HCT116 (cell line): Measurements from ENCODE around the gene DGKZ. TPM values are rescaled to one million over a fixed set of nuclear protein-coding genes. Genes with fewer than 3 reads are reported as not detected.

ENCODE experiments used
- ATAC-seq: fragments of 200-7000 bp; cut with Tn5 transposase; 2 replicates; pipeline ENCODE4 v1.9.1; 2020; ENCODE audit warnings: mild to moderate bottlenecking, moderate library complexity
- BruUV-seq: library from RNA; stranded (reverse); fragments of 400-500 nt; replicated peaks from 2 replicates; lab custom pipeline; 2021; lab: Mats Ljungman, UMichigan
- CTCF ChIA-PET: fragments of 300-600 bp; sonication (Branson Sonifier 250); formaldehyde crosslinking; loops from one replicate; lab custom pipeline; 2021; ENCODE audit warnings: antibody characterized with exemption; lab: Charles Lee
- POLR2A ChIA-PET: fragments of 300-600, 350-600 bp; sonication (Branson Sonifier 250); formaldehyde crosslinking; loops from one replicate; lab custom pipeline; 2021; ENCODE audit warnings: antibody characterized with exemption; lab: Charles Lee
- RAD21 ChIA-PET, 2 experiments: fragments of 300-600 bp; sonication (Branson Sonifier 250); formaldehyde crosslinking; loops; one replicate each; lab custom pipeline; 2023; ENCODE audit warnings: low total read pairs in 2 of 2; ENCODE audit not compliant: uncharacterized antibody in 2 of 2, unreplicated experiment in 2 of 2, low non-redundant PET in 1 of 2; lab: Charles Lee
- DNase-seq: peaks from one replicate; pipeline ENCODE4 v3.0.0-alpha.2; 2010; ENCODE audit warnings: low read depth, low spot score
- H2AFZ ChIP-seq: fragments of 200-600 bp; shearing (Covaris generic), sonication (generic); 2 replicates; pipeline ENCODE4 v1.6.1; 2017; ENCODE audit warnings: low read depth, mixed run types, mixed read lengths, antibody characterized with exemption, low read length; ENCODE audit not compliant: poor library complexity, severe bottlenecking
- H3K27ac ChIP-seq: 2 replicates; pipeline ENCODE4 v1.5.1; 2012; ENCODE audit warnings: low read depth, low read length
- H3K27me3 ChIP-seq: fragments of 200-600 bp; sonication (generic); 2 replicates; pipeline ENCODE4 v1.6.1; 2016; ENCODE audit warnings: mixed run types, low read length, mixed read lengths; ENCODE audit not compliant: insufficient read depth
- H3K36me3 ChIP-seq, 2 experiments: fragments of 200-500 bp in 1 of 2; fragments of 200-600 bp in 1 of 2; sonication (Bioruptor generic) in 1 of 2; sonication (generic) in 1 of 2; 2 replicates each; pipeline versions ENCODE4 v1.5.1 to v1.6.1; 2014 to 2016; ENCODE audit warnings: low read length in 2 of 2, inconsistent platforms in 1 of 2, mixed read lengths in 1 of 2, mixed run types in 1 of 2; ENCODE audit not compliant: insufficient read depth in 2 of 2, control insufficient read depth in 1 of 2
- H3K4me1 ChIP-seq, 2 experiments: fragments of 200-600 bp in 1 of 2; sonication (generic) in 1 of 2; 2 replicates each; pipeline versions ENCODE4 v1.5.1 to v1.6.1; 2012 to 2017; ENCODE audit warnings: low read length in 2 of 2, inconsistent platforms in 1 of 2, mild to moderate bottlenecking in 1 of 2, mixed read lengths in 1 of 2, mixed run types in 1 of 2, moderate library complexity in 1 of 2; ENCODE audit not compliant: insufficient read depth in 2 of 2, control insufficient read depth in 1 of 2
- H3K4me2 ChIP-seq: fragments of 200-600 bp; sonication (generic); 2 replicates; pipeline ENCODE4 v1.6.1; 2017; ENCODE audit warnings: mixed run types, low read length, mixed read lengths
- H3K4me3 ChIP-seq, 2 experiments: fragments of 200-600 bp in 1 of 2; sonication (generic) in 1 of 2; replicated peaks in 1 of 2; 2 replicates each; pipeline ENCODE4 v1.5.1; 2011 to 2016; ENCODE audit warnings: low read length in 2 of 2, control low read depth in 1 of 2, low read depth in 1 of 2, mild to moderate bottlenecking in 1 of 2, mixed read lengths in 1 of 2, mixed run types in 1 of 2
- H3K79me2 ChIP-seq: fragments of 200-600 bp; sonication (generic); 2 replicates; pipeline ENCODE4 v1.6.1; 2017; ENCODE audit warnings: mild to moderate bottlenecking, mixed run types, low read length, moderate library complexity, mixed read lengths; ENCODE audit not compliant: insufficient read depth
- H3K9ac ChIP-seq: fragments of 200-600 bp; sonication (generic); 2 replicates; pipeline ENCODE4 v1.6.1; 2016; ENCODE audit warnings: low read length, mixed read lengths
- H3K9me2 ChIP-seq: fragments of 200-600 bp; sonication (generic), shearing (Covaris generic); 2 replicates; pipeline ENCODE4 v1.6.1; 2017; ENCODE audit warnings: mixed run types, mild to moderate bottlenecking, moderate library complexity; ENCODE audit not compliant: insufficient read depth
- H3K9me3 ChIP-seq, 2 experiments: fragments of 200-500 bp in 1 of 2; fragments of 200-600 bp in 1 of 2; sonication (Bioruptor generic) in 1 of 2; sonication (generic) in 1 of 2; 2 replicates each; pipeline ENCODE4 v1.6.1; 2014 to 2017; ENCODE audit warnings: low read length in 2 of 2, mixed read lengths in 2 of 2, inconsistent platforms in 1 of 2, low read depth in 1 of 2, mild to moderate bottlenecking in 1 of 2, mixed run types in 1 of 2, moderate library complexity in 1 of 2; ENCODE audit not compliant: control insufficient read depth in 1 of 2, insufficient read depth in 1 of 2
- H4K20me1 ChIP-seq: fragments of 200-600 bp; sonication (generic), shearing (Covaris generic); 2 replicates; pipeline ENCODE4 v1.6.1; 2017; ENCODE audit warnings: mixed run types, mild to moderate bottlenecking, moderate library complexity; ENCODE audit not compliant: insufficient read depth
- CBX3 ChIP-seq: IDR thresholded peaks from 2 replicates; pipeline ENCODE4 v1.6.1; 2012; ENCODE audit warnings: low read depth
- CEBPB ChIP-seq: IDR thresholded peaks from 2 replicates; pipeline ENCODE4 v1.6.1; 2012; ENCODE audit warnings: low read depth
- CTCF ChIP-seq, 3 experiments: fragments of 200-600 bp in 1 of 3; sonication (generic) in 1 of 3; IDR thresholded peaks in 2 of 3; conservative IDR thresholded peaks in 1 of 3; 2 replicates each; pipeline ENCODE4 v1.5.1; 2012 to 2017; ENCODE audit warnings: low read depth in 2 of 3, low read length in 2 of 3, antibody characterized with exemption in 1 of 3, borderline replicate concordance in 1 of 3, control low read depth in 1 of 3, mild to moderate bottlenecking in 1 of 3, mixed read lengths in 1 of 3, mixed run types in 1 of 3, moderate library complexity in 1 of 3; ENCODE audit not compliant: insufficient read depth in 1 of 3
- EGR1 ChIP-seq: IDR thresholded peaks from 2 replicates; pipeline ENCODE4 v1.6.1; 2012; ENCODE audit warnings: low read depth
- ELF1 ChIP-seq: IDR thresholded peaks from 2 replicates; pipeline ENCODE4 v1.6.1; 2012; ENCODE audit warnings: low read depth, borderline replicate concordance
- EZH2 ChIP-seq: fragments of 200-600 bp; sonication (generic); IDR thresholded peaks from 2 replicates; pipeline ENCODE4 v1.6.1; 2017; ENCODE audit warnings: antibody characterized with exemption, mixed run types
- EZH2phosphoT487 ChIP-seq: fragments of 200-600 bp; IDR thresholded peaks from 2 replicates; pipeline ENCODE4 v1.6.1; 2018; ENCODE audit warnings: antibody characterized with exemption, borderline replicate concordance
- FOSL1 ChIP-seq: IDR thresholded peaks from 2 replicates; pipeline ENCODE4 v1.6.1; 2012; ENCODE audit warnings: low read depth
- JUND ChIP-seq: IDR thresholded peaks from 2 replicates; pipeline ENCODE4 v1.6.1; 2012
- POLR2A ChIP-seq: IDR thresholded peaks from 2 replicates; pipeline ENCODE4 v1.7.0; 2011; ENCODE audit warnings: borderline replicate concordance; ENCODE audit not compliant: insufficient read depth, insufficient read length; ENCODE audit errors: extremely low read depth
- RAD21 ChIP-seq: IDR thresholded peaks from 2 replicates; pipeline ENCODE4 v1.6.1; 2012; ENCODE audit warnings: low read depth, mild to moderate bottlenecking
- REST ChIP-seq: IDR thresholded peaks from 2 replicates; pipeline ENCODE4 v1.6.1; 2012; ENCODE audit warnings: low read depth
- SP1 ChIP-seq: IDR thresholded peaks from 2 replicates; pipeline ENCODE4 v1.6.1; 2012; ENCODE audit warnings: low read depth
- TCF7L2 ChIP-seq: IDR thresholded peaks from 2 replicates; pipeline ENCODE4 v1.7.0; 2011; ENCODE audit warnings: borderline replicate concordance, inconsistent platforms; ENCODE audit not compliant: insufficient read depth, insufficient read length; ENCODE audit errors: extremely low read depth
- ZNF274 ChIP-seq: fragments of 200-500 bp; sonication (Bioruptor generic); IDR thresholded peaks from 2 replicates; pipeline ENCODE4 v1.6.1; 2014; ENCODE audit warnings: mild to moderate bottlenecking, low read depth, low read length, inconsistent platforms
- intact Hi-C: fragments of 100-400 bp; cut with micrococcal nuclease; formaldehyde crosslinking; loops from 2 replicates; pipeline ENCODE4 v1.10.0; 2022
- total RNA-seq: library from RNA; stranded (reverse); gene quantifications from one replicate; pipeline ENCODE4 v1.2.1, GENCODE V29; 2021; ENCODE audit not compliant: unreplicated experiment
- TF ChIP-seq, protein P1 (sequence below): IDR thresholded peaks from 2 replicates; pipeline ENCODE4 v1.6.1; 2011; ENCODE audit warnings: mild to moderate bottlenecking, low read length, moderate library complexity; ENCODE audit not compliant: insufficient replicate concordance; ENCODE audit errors: extremely low read depth

Gene DGKZ
- total RNA-seq, 1 experiment from 2014 or later: 70.2 TPM

- H3K27me3 ChIP-seq: no peaks in the 10 kb centered on the region
- H3K27ac ChIP-seq: no peak overlapping the region
- H4K20me1 ChIP-seq: peaks cover 7% of the 10 kb centered on the region; the same call in 1 of the 2 replicates
- ChIA-PET POLR2A (interaction anchor here (1.2 kb wide), 1 partner anchor 118 kb away, joined by 3 read pairs; no protein-coding TSS in a partner anchor), RAD21 (no interaction called here)
- H3K36me3 ChIP-seq: 0 out of 4 replicates have a peak, but pooled peaks cover 0 to 2% of the 10 kb centered on the region in 2 experiments
- no peak overlapping the region for H2AFZ ChIP-seq
- H3K4me2 ChIP-seq: no peak overlapping the region
- ATAC-seq: 0 out of 2 replicates have a peak, but pooled peaks have one; percentile 21
- peaks cover 75% of the 10 kb centered on the region for H3K79me2 ChIP-seq
- intact Hi-C loops: no loop called here
- BruUV-seq: no TSS peak
- peaks cover 4 to 23% of the 10 kb centered on the region in 2 experiments for H3K4me1 ChIP-seq
- DNase-seq: no peak
- H3K4me3 ChIP-seq: no peak overlapping the region
- TF ChIP-seq ELF1: no peak
- no peak for TF ChIP-seq EZH2phosphoT487
- TF ChIP-seq ZNF274: no peak
- no peak for TF ChIP-seq CTCF (IDR thresholded peaks at IDR 0.05 in 2 of 3, conservative IDR thresholded peaks at IDR 0.05 in 1 of 3; ENCODE audit: borderline replicate concordance in 1 of 3, insufficient read depth in 1 of 3, low read depth in 2 of 3, low read length in 2 of 3)
- no peak for TF ChIP-seq EGR1
- no peak for TF ChIP-seq RAD21
- TF ChIP-seq CEBPB: no peak
- no peak for TF ChIP-seq CBX3
- TF ChIP-seq POLR2A: no peak
- TF ChIP-seq EZH2: no peak
- TF ChIP-seq TCF7L2: no peak
- TF ChIP-seq JUND: no peak
- no peak for TF ChIP-seq SP1
- TF ChIP-seq REST: no peak
- TF ChIP-seq, protein P1, sequence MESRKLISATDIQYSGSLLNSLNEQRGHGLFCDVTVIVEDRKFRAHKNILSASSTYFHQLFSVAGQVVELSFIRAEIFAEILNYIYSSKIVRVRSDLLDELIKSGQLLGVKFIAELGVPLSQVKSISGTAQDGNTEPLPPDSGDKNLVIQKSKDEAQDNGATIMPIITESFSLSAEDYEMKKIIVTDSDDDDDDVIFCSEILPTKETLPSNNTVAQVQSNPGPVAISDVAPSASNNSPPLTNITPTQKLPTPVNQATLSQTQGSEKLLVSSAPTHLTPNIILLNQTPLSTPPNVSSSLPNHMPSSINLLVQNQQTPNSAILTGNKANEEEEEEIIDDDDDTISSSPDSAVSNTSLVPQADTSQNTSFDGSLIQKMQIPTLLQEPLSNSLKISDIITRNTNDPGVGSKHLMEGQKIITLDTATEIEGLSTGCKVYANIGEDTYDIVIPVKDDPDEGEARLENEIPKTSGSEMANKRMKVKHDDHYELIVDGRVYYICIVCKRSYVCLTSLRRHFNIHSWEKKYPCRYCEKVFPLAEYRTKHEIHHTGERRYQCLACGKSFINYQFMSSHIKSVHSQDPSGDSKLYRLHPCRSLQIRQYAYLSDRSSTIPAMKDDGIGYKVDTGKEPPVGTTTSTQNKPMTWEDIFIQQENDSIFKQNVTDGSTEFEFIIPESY: no peak
- TF ChIP-seq FOSL1: no peak
- TF ChIP-seq, all 23 proteins: peak for 0
- CTCF ChIA-PET: no interaction called here
- H3K9me3 ChIP-seq: no peaks in the 10 kb centered on the region
- H3K9ac ChIP-seq: no peak overlapping the region
- no peaks in the 10 kb centered on the region for H3K9me2 ChIP-seq
These were observed 10.2 kb downstream of the DGKZ start for GRCh38 chr11:46357483-46357936.
